Epithelial cell of esophagus (primary cell): Measurements from ENCODE around the gene LRRC3B.

Experiments used
- DNase-seq: peaks from one replicate; pipeline ENCODE4 v3.0.0; 2010; ENCODE audit warnings: low read depth
- H3K4me3 ChIP-seq: 2 replicates; pipeline ENCODE4 v1.5.1; 2011; ENCODE audit warnings: mild to moderate bottlenecking, low read length, control low read depth
- CTCF ChIP-seq: IDR thresholded peaks from 2 replicates; pipeline ENCODE4 v1.5.1; 2011; ENCODE audit warnings: low read depth, mild to moderate bottlenecking, low read length, control low read depth, inconsistent platforms; ENCODE audit not compliant: insufficient read depth; ENCODE audit errors: missing control alignments

LRRC3B gene

DNA sequence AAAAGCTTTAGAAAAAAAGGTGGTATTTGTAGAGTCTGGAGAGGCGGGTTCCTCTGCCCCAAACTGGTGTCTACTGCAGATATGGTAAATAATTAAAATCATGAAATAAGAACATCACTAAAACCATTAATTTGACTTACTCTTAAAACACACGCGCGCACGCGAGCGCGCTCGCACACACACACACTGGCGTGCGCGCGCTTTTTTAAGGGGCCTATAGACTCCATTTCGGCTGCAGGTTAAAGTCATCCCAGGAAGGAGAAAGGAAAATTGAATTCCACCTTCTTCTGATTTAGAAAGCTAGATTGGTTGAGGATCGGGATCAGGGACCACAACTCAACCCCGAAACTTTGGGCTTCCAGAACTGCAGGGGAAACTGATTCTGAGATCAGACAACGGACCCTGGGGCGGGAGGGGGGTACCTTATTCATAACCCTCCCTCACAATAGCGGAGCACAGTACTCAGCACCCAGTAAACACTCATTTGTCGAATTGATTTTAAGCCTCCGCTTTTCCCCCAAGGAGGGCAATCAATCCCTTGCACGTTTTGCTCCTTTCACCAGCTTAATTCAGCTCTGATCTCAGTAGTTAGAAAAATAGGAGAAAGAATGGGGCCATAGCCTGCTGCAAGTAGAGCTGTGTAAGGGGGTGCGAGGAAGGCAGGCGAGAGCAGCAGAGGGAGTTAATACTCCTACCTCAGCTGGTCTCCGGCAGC, 509 bp upstream of the LRRC3B start:
- no peak for TF ChIP-seq CTCF
- no peak for DNase-seq
- H3K4me3 ChIP-seq, result no peak overlapping the region

DNA sequence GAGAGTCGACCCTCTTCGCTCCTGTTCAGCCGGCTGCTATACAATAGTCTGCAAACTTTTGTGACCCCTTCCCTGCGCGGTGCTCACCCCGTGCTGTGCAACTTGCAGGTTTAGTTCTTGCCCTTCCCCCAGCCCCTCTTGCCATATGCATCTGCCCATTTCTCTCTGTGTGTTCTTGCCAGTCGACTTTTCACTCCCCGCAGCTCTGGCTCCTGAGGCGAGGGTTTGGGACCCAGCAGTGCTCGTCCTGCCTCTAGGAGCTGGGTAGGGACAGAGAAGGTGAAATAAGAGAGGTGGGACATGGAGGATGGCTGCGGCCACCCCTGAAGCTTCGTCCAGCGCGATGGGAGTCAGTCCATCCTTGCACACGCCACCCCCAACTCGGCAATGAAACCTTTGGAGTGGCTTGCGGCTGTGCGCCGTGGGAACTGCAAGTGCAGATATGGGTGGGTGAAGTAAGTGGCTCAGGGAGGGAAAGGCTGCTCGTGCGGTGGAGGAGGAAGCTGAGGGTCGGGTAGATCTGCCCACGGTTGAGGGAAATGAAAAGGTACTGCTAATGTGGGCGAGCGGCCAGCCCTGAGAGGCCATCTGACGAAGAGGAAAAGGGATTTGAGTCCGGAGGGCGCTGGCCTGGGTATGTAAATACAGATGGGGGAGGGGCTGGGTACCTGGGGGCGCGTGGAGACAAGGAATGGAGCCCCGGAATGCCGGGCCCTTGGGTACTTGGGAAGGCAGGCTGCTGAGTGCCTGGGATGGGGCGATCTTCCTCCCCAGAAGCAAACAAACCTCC, 1.0 kb downstream of the LRRC3B start:
- DNase-seq, result no peak
- no peak for TF ChIP-seq CTCF
- no peak overlapping the region for H3K4me3 ChIP-seq

DNA sequence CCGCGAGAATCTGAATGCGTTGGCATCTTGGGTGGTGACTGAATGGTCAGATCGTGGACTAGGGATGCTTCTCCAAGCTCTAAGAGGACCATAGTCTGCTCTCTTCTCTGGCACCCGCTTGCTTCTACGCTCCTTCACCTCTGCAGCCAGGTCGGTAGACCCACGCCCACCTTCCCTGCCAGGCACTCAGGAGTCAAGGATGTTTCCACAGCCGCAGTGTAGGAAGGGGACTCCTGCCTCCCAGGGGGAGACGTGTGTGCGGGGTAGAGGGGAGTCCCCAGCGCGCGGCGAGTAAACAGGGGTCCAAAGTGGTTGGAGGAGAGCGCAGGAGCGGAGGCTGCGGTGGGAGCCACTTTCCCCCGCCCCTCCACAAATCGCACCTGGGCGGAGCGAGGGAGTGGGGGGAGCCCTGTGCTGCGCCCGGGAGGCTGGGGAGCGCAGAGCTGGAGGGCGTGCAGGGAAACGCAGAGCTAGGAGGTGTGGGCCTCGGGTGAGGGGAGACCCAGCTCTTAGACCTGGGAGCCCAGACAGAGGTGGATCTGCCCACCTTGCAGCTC, 1.7 kb downstream of the LRRC3B start:
- H3K4me3 ChIP-seq, result no peak overlapping the region
- no peak for TF ChIP-seq CTCF
- DNase-seq, result no peak

- TF ChIP-seq CTCF, result no peak
- DNase-seq, result no peak
- no peak overlapping the region for H3K4me3 ChIP-seq
Observed at GRCh38 chr3:26625187-26625586, 2.6 kb downstream of the LRRC3B start.

DNA sequence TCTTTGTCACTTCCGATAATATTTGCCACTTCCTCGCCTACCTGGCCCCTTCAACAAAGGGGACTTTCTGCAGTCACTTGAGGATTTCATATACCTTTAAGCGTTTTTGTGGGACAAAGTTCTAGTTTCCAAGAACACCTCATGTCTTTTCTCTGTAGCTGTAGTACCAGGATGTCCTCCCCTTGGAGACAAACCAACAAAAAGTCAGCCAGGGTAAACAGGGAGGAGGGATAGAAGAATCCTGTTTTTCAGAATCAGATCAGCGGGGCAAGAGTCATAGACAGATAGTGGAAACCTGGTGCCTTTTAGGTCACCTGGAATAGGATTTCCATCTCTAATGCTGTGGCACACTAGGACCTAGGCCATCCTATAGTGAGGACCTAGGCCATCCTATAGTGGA, 4.5 kb downstream of the LRRC3B start:
- no peak for DNase-seq
- no peak overlapping the region for H3K4me3 ChIP-seq
- TF ChIP-seq CTCF, result no peak

GRCh38 chr3:26628915-26629314, 6.3 kb downstream of the LRRC3B start:
- no peak for DNase-seq
- TF ChIP-seq CTCF, result no peak

More at GRCh38 chr3:26628915-26629314, 6.3 kb downstream of the LRRC3B start:
- H3K4me3 ChIP-seq, result no peak overlapping the region
